OCI-LY7 (cell line): ENCODE results near the gene URGCP. TPM values are rescaled to one million over a fixed set of nuclear protein-coding genes. Genes with fewer than 3 reads are reported as not detected.

ENCODE experiments used
- BruUV-seq: library from RNA; stranded (reverse); fragments of 400-500 nt; replicated peaks from 2 replicates; lab custom pipeline; 2021; lab: Mats Ljungman, UMichigan
- CTCF ChIA-PET: fragments of 300-600 bp; sonication (Branson Sonifier 250); formaldehyde crosslinking; loops from one replicate; lab custom pipeline; 2022; ENCODE audit warnings: antibody characterized with exemption; ENCODE audit not compliant: unreplicated experiment; lab: Charles Lee
- POLR2A ChIA-PET: fragments of 300-600 bp; sonication (Branson Sonifier 250); formaldehyde crosslinking; loops from one replicate; lab custom pipeline; 2022; ENCODE audit warnings: antibody characterized with exemption; lab: Charles Lee
- DNase-seq: peaks from one replicate; pipeline ENCODE4 v3.0.0-alpha.2; 2015; ENCODE audit warnings: low spot score
- H2AFZ ChIP-seq: fragments of 200-600 bp; sonication (generic), shearing (Covaris generic); 2 replicates; pipeline ENCODE4 v1.6.1; 2014; ENCODE audit warnings: mild to moderate bottlenecking, antibody characterized with exemption, low read length, moderate library complexity
- H3K27ac ChIP-seq: fragments of 200-600 bp; sonication (generic); 2 replicates; pipeline ENCODE4 v1.5.1; 2014; ENCODE audit warnings: mixed run types, low read depth, mild to moderate bottlenecking, moderate library complexity, low read length, inconsistent platforms; ENCODE audit not compliant: poor library complexity, severe bottlenecking
- H3K36me3 ChIP-seq: fragments of 200-600 bp; sonication (generic); 2 replicates; pipeline ENCODE4 v1.6.1; 2014; ENCODE audit warnings: mild to moderate bottlenecking, antibody characterized with exemption, low read length, moderate library complexity, mixed read lengths; ENCODE audit not compliant: insufficient read depth
- H3K4me1 ChIP-seq: fragments of 200-600 bp; sonication (generic); 2 replicates; pipeline ENCODE4 v1.5.1; 2014; ENCODE audit warnings: mild to moderate bottlenecking, low read length; ENCODE audit not compliant: insufficient read depth, poor library complexity, severe bottlenecking
- H3K4me2 ChIP-seq: fragments of 200-600 bp; sonication (generic); 2 replicates; pipeline ENCODE4 v1.6.1; 2014; ENCODE audit warnings: mild to moderate bottlenecking, low read length
- H3K4me3 ChIP-seq: fragments of 200-600 bp; sonication (generic); 2 replicates; pipeline ENCODE4 v1.5.1; 2014; ENCODE audit warnings: mild to moderate bottlenecking, low read depth, low read length; ENCODE audit not compliant: poor library complexity, severe bottlenecking
- H3K79me2 ChIP-seq: fragments of 200-600 bp; sonication (generic); 2 replicates; pipeline ENCODE4 v1.6.1; 2016; ENCODE audit warnings: low read depth, mild to moderate bottlenecking, low read length, moderate library complexity, mixed read lengths; ENCODE audit not compliant: insufficient read depth
- H3K9me2 ChIP-seq: fragments of 200-600 bp; sonication (generic); 2 replicates; pipeline ENCODE4 v1.6.1; 2016; ENCODE audit warnings: mild to moderate bottlenecking, low read length, mixed read lengths; ENCODE audit not compliant: insufficient read depth
- H3K9me3 ChIP-seq: fragments of 200-600 bp; sonication (generic); 2 replicates; pipeline ENCODE4 v1.6.1; 2014; ENCODE audit warnings: mild to moderate bottlenecking, mixed run types, low read length, mixed read lengths
- H4K20me1 ChIP-seq: fragments of 200-600 bp; sonication (generic); 2 replicates; pipeline ENCODE4 v1.6.1; 2014; ENCODE audit warnings: mild to moderate bottlenecking, antibody characterized with exemption, low read length, moderate library complexity, mixed read lengths; ENCODE audit not compliant: insufficient read depth
- EZH2phosphoT487 ChIP-seq: fragments of 200-600 bp; sonication (generic); IDR thresholded peaks from 2 replicates; pipeline ENCODE4 v1.6.1; 2018; ENCODE audit warnings: low read depth, borderline replicate concordance, mild to moderate bottlenecking, mixed run types, antibody characterized with exemption, low read length, moderate library complexity, mixed read lengths
- intact Hi-C: fragments of 100-400 bp; cut with micrococcal nuclease; formaldehyde crosslinking; loops from one replicate; pipeline ENCODE4 v1.10.0; 2022; ENCODE audit not compliant: unreplicated experiment
- total RNA-seq, 2 experiments: library from RNA; depleted of rRNA in 1 of 2; stranded (reverse); fragments of >200 nt in 1 of 2; shearing (Covaris generic) in 1 of 2; gene quantifications; 2 replicates each; pipeline ENCODE4 v1.2.3, GENCODE V29; 2014 to 2022
- TF ChIP-seq, protein P1 (sequence below): fragments of 200-600 bp; sonication (generic); conservative IDR thresholded peaks from 2 replicates; pipeline ENCODE4 v1.5.1; 2014; ENCODE audit warnings: mild to moderate bottlenecking, antibody characterized with exemption, low read length, moderate library complexity, mixed read lengths

URGCP gene
- total RNA-seq, 2 experiments from 2014 or later, result 4.7 to 6.8 TPM

DNA sequence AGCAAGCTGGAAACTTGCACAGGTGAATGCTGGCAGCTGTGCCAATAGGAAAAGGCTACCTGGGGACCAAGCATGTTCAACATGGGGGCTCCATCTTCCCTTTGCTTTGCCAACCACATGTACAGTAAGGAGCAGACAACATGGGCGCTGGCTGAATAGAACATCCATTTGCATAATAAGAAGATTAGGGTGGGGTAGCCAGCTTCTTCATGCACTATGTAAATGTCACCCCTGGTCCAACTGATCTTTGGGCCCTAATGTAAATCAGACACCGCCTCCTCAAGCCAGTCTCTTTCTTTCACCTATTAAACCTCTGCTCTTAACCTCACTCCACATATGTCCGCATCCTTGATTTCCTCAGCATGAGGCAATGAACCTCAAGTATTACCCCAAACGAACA, 63.1 kb downstream of the URGCP start:
- intact Hi-C loops, result no loop called here
- Histone ChIP-seq H3K4me1 (peaks cover 3% of the 10 kb centered on the region), H4K20me1 (no peaks in the 10 kb centered on the region), H3K9me3 (no peaks in the 10 kb centered on the region), H3K9me2 (no peaks in the 10 kb centered on the region), H3K27ac (no peak overlapping the region), H3K4me3 (no peak overlapping the region), H3K79me2 (no peaks in the 10 kb centered on the region), H3K4me2 (no peak overlapping the region), H3K36me3 (no peaks in the 10 kb centered on the region), H2AFZ (no peak overlapping the region)
- no TSS peak for BruUV-seq
- no peak for DNase-seq
- TF ChIP-seq, protein P1, sequence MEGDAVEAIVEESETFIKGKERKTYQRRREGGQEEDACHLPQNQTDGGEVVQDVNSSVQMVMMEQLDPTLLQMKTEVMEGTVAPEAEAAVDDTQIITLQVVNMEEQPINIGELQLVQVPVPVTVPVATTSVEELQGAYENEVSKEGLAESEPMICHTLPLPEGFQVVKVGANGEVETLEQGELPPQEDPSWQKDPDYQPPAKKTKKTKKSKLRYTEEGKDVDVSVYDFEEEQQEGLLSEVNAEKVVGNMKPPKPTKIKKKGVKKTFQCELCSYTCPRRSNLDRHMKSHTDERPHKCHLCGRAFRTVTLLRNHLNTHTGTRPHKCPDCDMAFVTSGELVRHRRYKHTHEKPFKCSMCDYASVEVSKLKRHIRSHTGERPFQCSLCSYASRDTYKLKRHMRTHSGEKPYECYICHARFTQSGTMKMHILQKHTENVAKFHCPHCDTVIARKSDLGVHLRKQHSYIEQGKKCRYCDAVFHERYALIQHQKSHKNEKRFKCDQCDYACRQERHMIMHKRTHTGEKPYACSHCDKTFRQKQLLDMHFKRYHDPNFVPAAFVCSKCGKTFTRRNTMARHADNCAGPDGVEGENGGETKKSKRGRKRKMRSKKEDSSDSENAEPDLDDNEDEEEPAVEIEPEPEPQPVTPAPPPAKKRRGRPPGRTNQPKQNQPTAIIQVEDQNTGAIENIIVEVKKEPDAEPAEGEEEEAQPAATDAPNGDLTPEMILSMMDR, result no peak
- TF ChIP-seq EZH2phosphoT487, result no peak
- ChIA-PET CTCF (no interaction called here), POLR2A (interaction anchor here (0.7 kb wide), 1 partner anchor 35 kb away, joined by 3 read pairs; no protein-coding TSS in a partner anchor)

DNA sequence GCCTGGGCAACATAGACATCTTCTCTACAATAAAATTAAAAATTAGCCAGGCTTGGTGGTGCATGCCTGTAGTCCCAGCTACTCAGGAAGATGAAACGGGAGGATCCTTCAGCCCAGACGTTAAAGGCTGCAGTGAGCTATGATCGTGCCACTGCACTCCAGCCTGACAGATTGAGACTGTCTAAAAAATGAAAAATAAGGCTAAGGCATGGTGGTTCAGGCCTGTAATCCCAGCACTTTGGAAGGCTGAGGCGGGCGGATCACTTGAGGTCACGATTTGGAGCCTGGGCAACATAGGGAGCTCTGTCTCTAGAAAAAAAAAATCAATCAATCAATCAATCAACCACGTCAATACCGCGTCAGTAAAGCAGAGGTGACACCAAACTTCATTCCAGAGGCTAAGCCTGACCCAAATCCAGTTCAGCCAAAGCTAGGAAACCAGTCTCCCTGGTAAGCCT, 68.2 kb downstream of the URGCP start:
- no peak for DNase-seq
- CTCF ChIA-PET, result interaction anchor here (1.5 kb wide), 1 partner anchor 256 kb away, joined by 9 read pairs; the partner anchor contains the start of gene STK17A
- intact Hi-C loops, result loop anchor here (5.0 to 10.0 kb wide), 2 partner anchors 111 to 383 kb away; partner anchors contain the start of gene COA1
- BruUV-seq, result no TSS peak
- no peaks in the 10 kb centered on the region for H4K20me1 ChIP-seq
- H3K9me2 ChIP-seq, result no peaks in the 10 kb centered on the region
- H3K9me3 ChIP-seq, result no peaks in the 10 kb centered on the region
- no peak overlapping the region for H3K27ac ChIP-seq
- TF ChIP-seq EZH2phosphoT487, result no peak
- TF ChIP-seq, protein P1, result no peak
- H3K4me3 ChIP-seq, result no peak overlapping the region
- no peaks in the 10 kb centered on the region for H3K36me3 ChIP-seq
- POLR2A ChIA-PET, result interaction anchor here (0.6 to 1.3 kb wide), 3 partner anchors 9 to 173 kb away, joined by 3 to 6 read pairs (median 3); no protein-coding TSS in a partner anchor
- peak overlapping the region; percentile 62 for H3K4me2 ChIP-seq
- H3K4me1 ChIP-seq, result peaks cover 10% of the 10 kb centered on the region
- no peaks in the 10 kb centered on the region for H3K79me2 ChIP-seq
- H2AFZ ChIP-seq, result peak overlapping the region; percentile 79
